Activated CD8-positive, alpha-beta memory T cell treated with anti-CD3 and anti-CD28 coated beads, Interleukin-2, amount 50 U/mL, for 4 hours (primary cell): ENCODE data around the gene GALNS.
"Not testable (repeated sequence)": the region's sequence is repeated elsewhere in the genome, so short reads cannot be mapped to it uniquely, and the experiment has no call there.

Source experiments
- DNase-seq: peaks from one replicate; pipeline ENCODE4 v3.0.0-alpha.2; 2020

GALNS gene

GRCh38 chr16:88780142-88781062, 76.3 kb downstream of the GALNS start:
- DNase-seq: no peak

- no peak for DNase-seq
Measured at GRCh38 chr16:88779406-88780141, 77.2 kb downstream of the GALNS start.

GRCh38 chr16:88778541-88779065, 78.1 kb downstream of the GALNS start:
- no peak for DNase-seq

GRCh38 chr16:88778271-88778525, 78.5 kb downstream of the GALNS start:
- no peak for DNase-seq

GRCh38 chr16:88777471-88778270, 79.1 kb downstream of the GALNS start:
- DNase-seq: no peak

- DNase-seq: no peak
Measured at GRCh38 chr16:88775825-88776224, 80.9 kb downstream of the GALNS start.

GRCh38 chr16:88774544-88775393, 82.0 kb downstream of the GALNS start:
- no peak for DNase-seq

GRCh38 chr16:88773812-88774291, 82.9 kb downstream of the GALNS start:
- no peak for DNase-seq

GRCh38 chr16:88772871-88773811, 83.6 kb downstream of the GALNS start:
- no peak for DNase-seq

- not testable (repeated sequence) for DNase-seq
Measured at GRCh38 chr16:88771781-88772180, 85.0 kb downstream of the GALNS start.

- no peak for DNase-seq
Measured at GRCh38 chr16:88771294-88771772, 85.4 kb downstream of the GALNS start.

- DNase-seq: peak; percentile 49
Measured at GRCh38 chr16:88770461-88771293, 86.1 kb downstream of the GALNS start.

GRCh38 chr16:88769617-88770460, 86.9 kb downstream of the GALNS start:
- no peak for DNase-seq

GRCh38 chr16:88768071-88768783, 88.5 kb downstream of the GALNS start:
- no peak for DNase-seq

- DNase-seq: no peak
Measured at GRCh38 chr16:88767546-88768070, 89.1 kb downstream of the GALNS start.

GRCh38 chr16:88766975-88767374, 89.8 kb downstream of the GALNS start:
- DNase-seq: no peak

- no peak for DNase-seq
Measured at GRCh38 chr16:88764913-88765349, 91.8 kb downstream of the GALNS start.

- no peak for DNase-seq
Measured at GRCh38 chr16:88764080-88764479, 92.7 kb downstream of the GALNS start.
